Transverse colon (tissue), 4 donors: Measurements from ENCODE around the gene SYCE3. TPM values are rescaled to one million over a fixed set of nuclear protein-coding genes. Genes with fewer than 3 reads are reported as not detected.

Experiments used
- DNase-seq: peaks from one replicate; pipeline ENCODE4 v3.0.0-alpha.2; 2019
- H3K27ac ChIP-seq, 4 donors: fragments of 200-600 bp; sonication (generic); 2 replicates each; pipeline ENCODE4 v1.5.1; 2016 to 2018; ENCODE audit warnings: inconsistent platforms in 4 of 4
- H3K27me3 ChIP-seq: fragments of 200-600 bp; sonication (generic); 2 replicates; pipeline ENCODE4 v1.5.1; 2017; ENCODE audit warnings: inconsistent platforms
- H3K36me3 ChIP-seq, 4 donors: fragments of 200-600 bp; sonication (generic); 2 replicates each; pipeline ENCODE4 v1.5.1; 2017 to 2019; ENCODE audit warnings: inconsistent platforms in 4 of 4
- H3K4me1 ChIP-seq, 4 donors: fragments of 200-600 bp; sonication (generic); 2 replicates each; pipeline ENCODE4 v1.5.1; 2017 to 2020; ENCODE audit warnings: inconsistent platforms in 4 of 4
- H3K4me3 ChIP-seq, 4 donors: fragments of 200-600 bp; sonication (generic); 1 replicate in 1 of 4; 2 replicates in 3 of 4; pipeline versions ENCODE4 v1.5.1 to v1.6.1; 2017 to 2019; ENCODE audit warnings: inconsistent platforms in 4 of 4
- H3K9me3 ChIP-seq, 2 donors: fragments of 200-600 bp; sonication (generic); 2 replicates each; pipeline ENCODE4 v1.5.1; 2017 to 2019; ENCODE audit warnings: inconsistent platforms in 2 of 2
- CTCF ChIP-seq, 5 experiments: fragments of 200-600 bp in 3 of 5; fragments of 450-650 bp in 2 of 5; sonication (generic) in 3 of 5; IDR thresholded peaks; 1 replicate in 2 of 5; 2 replicates in 3 of 5; pipeline ENCODE4 v1.5.1; 2016 to 2017; ENCODE audit warnings: antibody characterized with exemption in 5 of 5, inconsistent platforms in 3 of 5, mild to moderate bottlenecking in 2 of 5, moderate library complexity in 1 of 5
- EP300 ChIP-seq: sonication (generic); formaldehyde crosslinking; IDR thresholded peaks from one replicate; pipeline ENCODE4 v1.6.1; 2017; ENCODE audit warnings: antibody characterized with exemption, low read depth
- POLR2A ChIP-seq: fragments of 450-650 bp; IDR thresholded peaks from one replicate; pipeline ENCODE4 v1.6.1; 2016; ENCODE audit warnings: antibody characterized with exemption, mild to moderate bottlenecking, moderate library complexity
- POLR2AphosphoS5 ChIP-seq, 3 donors: sonication (generic); formaldehyde crosslinking; IDR thresholded peaks; one replicate each; pipeline ENCODE4 v1.6.1; 2016; ENCODE audit warnings: antibody characterized with exemption in 3 of 3
- WGBS, 2 donors: methylation state at CpG; one replicate each; pipeline ENCODE4 v1.1.5; 2018; ENCODE audit warnings: low coverage in 1 of 2; 5-methylcytosine and 5-hydroxymethylcytosine counted together
- in situ Hi-C, 4 donors: fragments of 200-750 bp; cut with MboI; loops; one replicate each; pipeline versions ENCODE4 v1.15.0 to v1.15.1; 2017; ENCODE audit warnings: low sequenced_read_pairs in 3 of 4, low pct_ligation_motif_present in 1 of 4, low pct_unique_long_range_greater_than_20kb in 1 of 4
- intact Hi-C: fragments of 100-400 bp; cut with DNase I; formaldehyde crosslinking; loops from one replicate; pipeline ENCODE4 v1.15.1; 2023; ENCODE audit warnings: low total_unique reads
- total RNA-seq, 4 donors: library from RNA; depleted of rRNA; stranded (reverse); fragments of >200 nt; gene quantifications; one replicate each; pipeline ENCODE4 v1.1.0, GENCODE V29; 2016

SYCE3 gene
- total RNA-seq, 4 donors from 2014 or later: not detected

GRCh38 chr22:50540381-50540780 lies 22.3 kb downstream of the SYCE3 start:
- peak overlapping the region; percentile 91 to 99 (median 95) for H3K27ac ChIP-seq
- H3K9me3 ChIP-seq: no peaks in the 10 kb centered on the region
- H3K4me1 ChIP-seq: peaks cover 26 to 56% (median 32%) of the 10 kb centered on the region in 4 donors
- WGBS, 2 donors: 75 to 92% methylated on average over 10 of the region's 10 CpGs
- no peaks in the 10 kb centered on the region for H3K27me3 ChIP-seq
- in situ Hi-C loops: no loop called here
- no peaks in the 10 kb centered on the region for H3K36me3 ChIP-seq
- intact Hi-C loops: no loop called here
- no peak for TF ChIP-seq POLR2A
- no peak for TF ChIP-seq EP300
- no peak for TF ChIP-seq POLR2AphosphoS5 (IDR thresholded peaks at IDR 0.05)
- TF ChIP-seq CTCF (IDR thresholded peaks at IDR 0.05): no peak
- no peak overlapping the region for H3K4me3 ChIP-seq
- no peak for DNase-seq

GRCh38 chr22:50537765-50538164 lies 25.0 kb downstream of the SYCE3 start:
- Histone ChIP-seq H3K27ac (peak overlapping the region; percentile 91 to 99 (median 95)), H3K27me3 (peaks cover 13% of the 10 kb centered on the region), H3K4me3 (no peak overlapping the region), H3K36me3 (no peaks in the 10 kb centered on the region), H3K9me3 (no peaks in the 10 kb centered on the region), H3K4me1 (peaks cover 18 to 51% (median 21%) of the 10 kb centered on the region in 4 donors)
- intact Hi-C loops (no loop called here), in situ Hi-C loops (no loop called here)
- TF ChIP-seq POLR2AphosphoS5 (IDR thresholded peaks at IDR 0.05): no peak
- no peak for TF ChIP-seq EP300
- no peak for TF ChIP-seq POLR2A
- TF ChIP-seq CTCF (IDR thresholded peaks at IDR 0.05): no peak
- 87 to 94% methylated on average over 11 to 13 of the region's 13 CpGs for WGBS, 2 donors
- DNase-seq: no peak

GRCh38 chr22:50536226-50536625 lies 26.5 kb downstream of the SYCE3 start:
- Histone ChIP-seq H3K9me3 (no peaks in the 10 kb centered on the region), H3K4me3 (no peak overlapping the region), H3K36me3 (no peaks in the 10 kb centered on the region), H3K4me1 (peaks cover 24 to 59% (median 33%) of the 10 kb centered on the region in 4 donors), H3K27me3 (peaks cover 13% of the 10 kb centered on the region), H3K27ac (no peak overlapping the region)
- intact Hi-C loops (no loop called here), in situ Hi-C loops (no loop called here)
- no peak for DNase-seq
- WGBS, 2 donors: 89 to 100% methylated on average over 2 to 3 of the region's 3 CpGs
- TF ChIP-seq POLR2A (no peak), EP300 (no peak), CTCF (IDR thresholded peaks at IDR 0.05) (no peak), POLR2AphosphoS5 (IDR thresholded peaks at IDR 0.05) (no peak)

- Histone ChIP-seq H3K4me1 (peaks cover 22 to 60% (median 42%) of the 10 kb centered on the region in 4 donors), H3K27me3 (peaks cover 13% of the 10 kb centered on the region), H3K36me3 (no peaks in the 10 kb centered on the region), H3K9me3 (no peaks in the 10 kb centered on the region), H3K27ac (peak overlapping the region in 1 of 4 donors; percentile 16), H3K4me3 (no peak overlapping the region)
- TF ChIP-seq EP300 (no peak), POLR2AphosphoS5 (IDR thresholded peaks at IDR 0.05) (no peak), POLR2A (no peak), CTCF (IDR thresholded peaks at IDR 0.05) (no peak)
- 81% methylated on average over 8 of the region's 8 CpGs; no CpG with 5 or more reads in 1 of the 2 donors for WGBS, 2 donors
- in situ Hi-C loops: no loop called here
- no peak for DNase-seq
- intact Hi-C loops: no loop called here
Observed at GRCh38 chr22:50535113-50535512, 27.6 kb downstream of the SYCE3 start.
